ENCODE data around the gene SPATA6. TPM values are rescaled to one million over a fixed set of nuclear protein-coding genes. Genes with fewer than 3 reads are reported as not detected.

Gene SPATA6
- polyA plus RNA-seq, 1 donor from 2014 or later = 3.2 TPM

GRCh38 chr1:48332115-48332514, 139.9 kb downstream of the SPATA6 start:
- TF ChIP-seq POLR2AphosphoS5 (IDR thresholded peaks at IDR 0.05) = no peak
- no peak for TF ChIP-seq RAD21 (conservative IDR thresholded peaks at IDR 0.05)
- no peak for TF ChIP-seq EZH2 (IDR thresholded peaks at IDR 0.05; ENCODE audit: borderline replicate concordance, insufficient read depth, low read length, poor library complexity, severe bottlenecking)
- no peak for TF ChIP-seq TAF1 (IDR thresholded peaks at IDR 0.05; ENCODE audit: low read depth)
- TF ChIP-seq REST (IDR thresholded peaks at IDR 0.05; ENCODE audit: borderline replicate concordance) = no peak
- H3K9me2 ChIP-seq (ENCODE audit: insufficient read depth, low read length) = no peaks in the 10 kb centered on the region
- no peak overlapping the region for H3K4me2 ChIP-seq (ENCODE audit: low read length)
- no peaks in the 10 kb centered on the region for H3K27me3 ChIP-seq (ENCODE audit: insufficient read depth, low read depth, low read length)
- no peak overlapping the region for H2AFZ ChIP-seq (ENCODE audit: low read depth, low read length)
- no peak overlapping the region for H3K27ac ChIP-seq (ENCODE audit: low read length)
- no peaks in the 10 kb centered on the region for H4K20me1 ChIP-seq (ENCODE audit: insufficient read depth)
- no peaks in the 10 kb centered on the region for H3K36me3 ChIP-seq (ENCODE audit: insufficient read depth, low read length)
- no peaks in the 10 kb centered on the region for H3K79me2 ChIP-seq (replicated peaks; ENCODE audit: insufficient read depth, low read length)
- H3K9me3 ChIP-seq (ENCODE audit: low read length) = peaks cover 7% of the 10 kb centered on the region
- no peaks in the 10 kb centered on the region for H3F3A ChIP-seq (ENCODE audit: insufficient read depth, low read length, poor library complexity, severe bottlenecking)
- no peak overlapping the region for H3K4me3 ChIP-seq (ENCODE audit: low read length)
- H3K9ac ChIP-seq (ENCODE audit: low read length) = no peak overlapping the region

DNA sequence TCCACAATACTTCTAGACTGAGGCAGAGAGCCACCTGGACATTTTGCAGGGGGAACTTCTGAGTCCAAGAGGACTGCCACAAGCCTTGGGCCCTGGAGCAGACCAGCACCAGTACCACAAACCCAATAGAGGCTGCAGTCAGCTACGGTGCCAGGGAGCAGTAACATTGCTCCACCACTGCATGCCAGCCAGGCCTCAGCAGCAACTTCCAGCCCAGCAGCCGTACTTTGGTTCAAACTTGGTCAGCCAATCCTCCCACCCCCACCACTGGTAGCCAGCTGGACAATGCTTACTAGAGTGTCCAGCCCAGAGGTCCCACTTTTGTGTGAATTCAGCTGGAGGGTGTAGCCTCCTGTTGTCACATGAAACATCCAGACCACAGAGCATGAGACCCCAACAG, 142.1 kb downstream of the SPATA6 start:
- no peak overlapping the region for H2AFZ ChIP-seq (ENCODE audit: low read depth, low read length)
- no peaks in the 10 kb centered on the region for H4K20me1 ChIP-seq (ENCODE audit: insufficient read depth)

More for the DNA sequence above, 142.1 kb downstream of the SPATA6 start:
- no peaks in the 10 kb centered on the region for H3K79me2 ChIP-seq (replicated peaks; ENCODE audit: insufficient read depth, low read length)
- H3K9me3 ChIP-seq (ENCODE audit: low read length) = peaks cover 11% of the 10 kb centered on the region
- TF ChIP-seq REST (IDR thresholded peaks at IDR 0.05; ENCODE audit: borderline replicate concordance) (no peak), TAF1 (IDR thresholded peaks at IDR 0.05; ENCODE audit: low read depth) (no peak), RAD21 (conservative IDR thresholded peaks at IDR 0.05) (no peak), MXI1 (conservative IDR thresholded peaks at IDR 0.05; ENCODE audit: poor library complexity, severe bottlenecking) (no peak), EP300 (conservative IDR thresholded peaks at IDR 0.05; ENCODE audit: poor library complexity, severe bottlenecking) (no peak), POLR2AphosphoS5 (IDR thresholded peaks at IDR 0.05) (no peak), CTCF (IDR thresholded peaks at IDR 0.05; ENCODE audit: poor library complexity, severe bottlenecking) (no peak), EZH2 (IDR thresholded peaks at IDR 0.05; ENCODE audit: borderline replicate concordance, insufficient read depth, low read length, poor library complexity, severe bottlenecking) (no peak), SMC3 (conservative IDR thresholded peaks at IDR 0.05; ENCODE audit: poor library complexity) (no peak)
- H3F3A ChIP-seq (ENCODE audit: insufficient read depth, low read length, poor library complexity, severe bottlenecking) = no peaks in the 10 kb centered on the region
- no peaks in the 10 kb centered on the region for H3K9me2 ChIP-seq (ENCODE audit: insufficient read depth, low read length)
- H3K36me3 ChIP-seq (ENCODE audit: insufficient read depth, low read length) = no peaks in the 10 kb centered on the region
- H3K9ac ChIP-seq (ENCODE audit: low read length) = no peak overlapping the region
- H3K4me3 ChIP-seq (ENCODE audit: low read length) = no peak overlapping the region
- no peaks in the 10 kb centered on the region for H3K27me3 ChIP-seq (ENCODE audit: insufficient read depth, low read depth, low read length)
- no peak overlapping the region for H3K27ac ChIP-seq (ENCODE audit: low read length)
- H3K4me2 ChIP-seq (ENCODE audit: low read length) = no peak overlapping the region

Data from neural cell (in vitro differentiated cells).